Measurements from ENCODE around the gene SH2D1B.
"Not testable (repeated sequence)": the region's sequence is repeated elsewhere in the genome, so short reads cannot be mapped to it uniquely, and the experiment has no call there.

- not testable (repeated sequence) for TF ChIP-seq EP300, CTCF (IDR thresholded peaks at IDR 0.05)
Measured at GRCh38 chr1:162454361-162454760, 42.4 kb upstream of the SH2D1B start.
